HEK293 (cell line): ENCODE measurements around the gene HSDL1.
A peak's percentile ranks its signal among the peaks of the same experiment; 100 is the strongest.

ENCODE experiments used
- ATF2 ChIP-seq: fragments of 450-650 bp; formaldehyde crosslinking; IDR thresholded peaks from 2 replicates; pipeline ENCODE4 v1.5.1; 2016; ENCODE audit warnings: missing biosample characterization, missing genetic modification characterization, low read depth
- OSR2 ChIP-seq: fragments of 450-650 bp; formaldehyde crosslinking; IDR thresholded peaks from 2 replicates; pipeline ENCODE4 v1.5.1; 2016; ENCODE audit warnings: missing biosample characterization, missing genetic modification characterization
- PATZ1 ChIP-seq: fragments of 450-650 bp; formaldehyde crosslinking; IDR thresholded peaks from 2 replicates; pipeline ENCODE4 v1.5.1; 2016; ENCODE audit warnings: missing biosample characterization, missing genetic modification characterization
- PRDM1 ChIP-seq: fragments of 450-650 bp; formaldehyde crosslinking; IDR thresholded peaks from 2 replicates; pipeline ENCODE4; 2016; ENCODE audit warnings: missing biosample characterization, missing genetic modification characterization
- PRDM10 ChIP-seq: fragments of 450-650 bp; formaldehyde crosslinking; IDR thresholded peaks from 2 replicates; pipeline ENCODE4 v1.5.1; 2016; ENCODE audit warnings: missing biosample characterization, missing genetic modification characterization
- REST ChIP-seq: fragments of 450-650 bp; formaldehyde crosslinking; IDR thresholded peaks from 2 replicates; pipeline ENCODE4 v1.5.1; 2016; ENCODE audit warnings: missing biosample characterization, missing genetic modification characterization
- SP7 ChIP-seq: fragments of 450-650 bp; formaldehyde crosslinking; IDR thresholded peaks from 2 replicates; pipeline ENCODE4 v1.5.1; 2016; ENCODE audit warnings: missing biosample characterization, missing genetic modification characterization
- TCF7L2 ChIP-seq: IDR thresholded peaks from 2 replicates; pipeline ENCODE4 v1.6.1; 2011; ENCODE audit warnings: low read depth, mild to moderate bottlenecking, inconsistent platforms, low read length, moderate library complexity, borderline replicate concordance
- TRIM28 ChIP-seq: IDR thresholded peaks from 2 replicates; pipeline ENCODE4 v1.6.1; 2011; ENCODE audit warnings: low read length, control low read depth, borderline replicate concordance
- TSHZ1 ChIP-seq: fragments of 450-650 bp; formaldehyde crosslinking; IDR thresholded peaks from 2 replicates; pipeline ENCODE4 v1.5.1; 2016; ENCODE audit warnings: missing biosample characterization, missing genetic modification characterization, borderline replicate concordance
- ZBTB48 ChIP-seq: fragments of 450-650 bp; formaldehyde crosslinking; IDR thresholded peaks from 2 replicates; pipeline ENCODE4 v1.5.1; 2016; ENCODE audit warnings: missing biosample characterization, missing genetic modification characterization
- ZNF114 ChIP-seq: fragments of 450-650 bp; formaldehyde crosslinking; IDR thresholded peaks from 2 replicates; pipeline ENCODE4 v1.5.0; 2017; ENCODE audit warnings: missing biosample characterization, missing genetic modification characterization
- ZNF416 ChIP-seq: fragments of 450-650 bp; formaldehyde crosslinking; IDR thresholded peaks from 2 replicates; pipeline ENCODE4 v1.5.1; 2016; ENCODE audit warnings: missing biosample characterization, missing genetic modification characterization
- ZNF501 ChIP-seq: fragments of 450-650 bp; formaldehyde crosslinking; IDR thresholded peaks from 2 replicates; pipeline ENCODE4 v1.5.1; 2016; ENCODE audit warnings: missing biosample characterization, missing genetic modification characterization
- ZNF544 ChIP-seq: fragments of 450-650 bp; formaldehyde crosslinking; IDR thresholded peaks from 2 replicates; pipeline ENCODE4 v1.5.0; 2017; ENCODE audit warnings: missing biosample characterization, missing genetic modification characterization
- ZNF555 ChIP-seq: fragments of 450-650 bp; formaldehyde crosslinking; conservative IDR thresholded peaks from 2 replicates; pipeline ENCODE4 v1.5.1; 2017; ENCODE audit warnings: missing biosample characterization, mild to moderate bottlenecking, missing genetic modification characterization, inconsistent platforms
- ZNF558 ChIP-seq: fragments of 450-650 bp; formaldehyde crosslinking; IDR thresholded peaks from 2 replicates; pipeline ENCODE4 v1.5.1; 2016; ENCODE audit warnings: missing biosample characterization, missing genetic modification characterization
- ZNF596 ChIP-seq: fragments of 450-650 bp; IDR thresholded peaks from 2 replicates; pipeline ENCODE4 v1.5.0; 2018; ENCODE audit warnings: missing biosample characterization, mild to moderate bottlenecking, missing genetic modification characterization, moderate library complexity
- ZNF654 ChIP-seq: fragments of 450-650 bp; formaldehyde crosslinking; IDR thresholded peaks from 2 replicates; pipeline ENCODE4 v1.5.1; 2016; ENCODE audit warnings: low read depth, missing biosample characterization, missing genetic modification characterization
- ZNF660 ChIP-seq: fragments of 450-650 bp; IDR thresholded peaks from 2 replicates; pipeline ENCODE4 v1.5.1; 2018; ENCODE audit warnings: missing biosample characterization, mild to moderate bottlenecking, missing genetic modification characterization
- ZNF692 ChIP-seq: fragments of 450-650 bp; formaldehyde crosslinking; IDR thresholded peaks from 2 replicates; pipeline ENCODE4 v1.5.1; 2016; ENCODE audit warnings: missing biosample characterization, missing genetic modification characterization
- ZNF707 ChIP-seq: fragments of 450-650 bp; formaldehyde crosslinking; IDR thresholded peaks from 2 replicates; pipeline ENCODE4 v1.5.1; 2016; ENCODE audit warnings: missing biosample characterization, missing genetic modification characterization
- ZNF843 ChIP-seq: fragments of 450-650 bp; formaldehyde crosslinking; IDR thresholded peaks from 2 replicates; pipeline ENCODE4 v1.5.1; 2016; ENCODE audit warnings: missing biosample characterization, missing genetic modification characterization

The HSDL1 gene

GRCh38 chr16:84138824-84139627 is 6.0 kb downstream of the HSDL1 start (continued):
- peak; percentile 72 for TF ChIP-seq PRDM10 (tag by site-specific recombination)
- peak; percentile 92 for TF ChIP-seq OSR2 (tag by site-specific recombination)
- no peak for TF ChIP-seq ZBTB48
- peak; percentile 100 for TF ChIP-seq ZNF660 (tag by site-specific recombination)
- no peak for TF ChIP-seq TSHZ1 (tag by site-specific recombination)
- TF ChIP-seq ZNF692: no peak; the same call in 1 of the 2 replicates
- no peak for TF ChIP-seq REST (tag by site-specific recombination)
- no peak for TF ChIP-seq ZNF654 (tag by site-specific recombination)
- 0 out of 2 replicates have a peak, but pooled peaks have one; percentile 27 for TF ChIP-seq ZNF596
- peak; percentile 75 for TF ChIP-seq SP7
- TF ChIP-seq TRIM28: peak; percentile 42
- no peak for TF ChIP-seq ZNF544 (tag by site-specific recombination)
- TF ChIP-seq TCF7L2: peak; percentile 89; the same call in 1 of the 2 replicates
- peak; percentile 19; the same call in 1 of the 2 replicates for TF ChIP-seq ZNF843 (tag by site-specific recombination)
- peak; percentile 78 for TF ChIP-seq ATF2 (tag by site-specific recombination)
- peak; percentile 22; the same call in 1 of the 2 replicates for TF ChIP-seq ZNF558
- peak; percentile 89 for TF ChIP-seq PRDM1
- TF ChIP-seq ZNF707 (tag by site-specific recombination): no peak
- no peak for TF ChIP-seq ZNF416 (tag by site-specific recombination)
- no peak for TF ChIP-seq ZNF114
- TF ChIP-seq ZNF501 (tag by site-specific recombination): no peak
- TF ChIP-seq PATZ1 (tag by site-specific recombination): peak; percentile 80
- no peak for TF ChIP-seq ZNF555 (tag by site-specific recombination)
